ENCODE results near the gene TMEM164. TPM values are rescaled to one million over a fixed set of nuclear protein-coding genes. Genes with fewer than 3 reads are reported as not detected.

Gene TMEM164
- total RNA-seq, 1 experiment from 2014 or later = 8.7 TPM

DNA sequence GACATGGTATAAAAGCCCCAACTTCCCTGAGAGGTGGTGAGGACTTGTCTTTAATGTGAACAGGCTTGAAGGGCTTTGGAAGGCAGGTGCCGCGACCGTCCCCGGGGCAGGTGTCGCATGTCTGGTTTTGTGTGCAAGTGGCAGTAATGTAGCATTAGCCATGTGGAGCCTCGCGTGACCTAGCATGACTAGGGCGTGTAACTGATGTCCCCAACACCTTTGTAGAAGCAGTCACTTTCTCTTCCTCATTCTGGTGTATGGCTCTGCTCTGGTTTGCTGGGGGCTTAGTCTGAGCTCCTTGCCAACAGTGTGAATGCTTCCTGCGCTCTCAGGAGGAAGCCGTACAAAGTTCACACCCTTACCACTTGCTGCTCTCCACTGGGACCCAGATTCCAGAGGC, 169.3 kb downstream of the TMEM164 start:
- in situ Hi-C loops (cut with HindIII; ENCODE audit: low pct_unique_long_range_greater_than_20kb, low sequenced_read_pairs) = no loop called here
- DNase-seq (ENCODE audit: low read depth) = no peak

DNA sequence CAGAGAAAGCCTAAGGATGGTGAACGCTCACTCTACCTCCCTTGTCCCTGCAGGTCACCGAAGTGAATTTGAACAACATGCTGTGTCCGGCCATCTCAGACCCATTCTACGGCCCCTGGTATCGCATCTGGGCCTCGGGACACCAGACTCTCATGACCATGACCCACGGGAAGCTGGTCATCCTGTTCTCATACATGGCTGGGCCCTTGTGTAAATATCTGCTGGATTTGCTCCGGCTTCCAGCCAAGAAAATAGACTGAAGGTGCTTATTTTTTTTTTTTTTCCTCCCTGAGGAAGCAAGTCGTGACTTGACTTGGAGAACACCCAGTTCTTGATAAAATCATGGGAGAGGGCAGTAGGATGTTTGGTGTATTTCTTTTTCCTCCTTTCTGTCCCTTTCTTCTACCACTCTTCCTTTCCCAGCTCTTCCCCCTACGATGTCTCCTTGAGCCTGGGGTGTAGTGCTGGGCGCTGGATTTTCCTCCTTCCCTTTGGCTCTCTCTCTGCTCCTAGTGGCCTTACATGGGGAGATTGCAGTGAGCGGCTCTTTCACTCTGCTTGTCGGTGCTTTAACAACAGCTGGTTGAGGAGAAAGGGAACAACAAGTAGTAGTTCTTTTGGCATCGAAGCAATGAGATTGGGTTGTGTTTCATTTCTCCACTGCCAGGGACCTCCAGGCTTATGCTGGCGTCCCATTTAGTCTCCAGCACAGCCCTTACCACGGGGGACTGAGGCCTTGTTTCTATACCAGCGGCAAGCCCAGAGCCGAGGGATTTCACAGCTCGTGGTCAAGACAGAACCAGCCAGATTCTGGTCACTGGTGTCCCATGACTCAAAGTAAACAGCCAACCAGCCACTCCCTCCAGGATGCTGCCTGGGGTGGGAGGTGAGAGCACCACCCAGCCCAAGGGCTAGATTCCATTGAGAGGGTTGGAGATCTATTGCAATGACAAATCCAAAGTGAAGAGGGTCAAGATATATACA, 170.6 kb downstream of the TMEM164 start:
- in situ Hi-C loops (cut with HindIII; ENCODE audit: low pct_unique_long_range_greater_than_20kb, low sequenced_read_pairs) = no loop called here
- DNase-seq (ENCODE audit: low read depth) = peak; percentile 37

DNA sequence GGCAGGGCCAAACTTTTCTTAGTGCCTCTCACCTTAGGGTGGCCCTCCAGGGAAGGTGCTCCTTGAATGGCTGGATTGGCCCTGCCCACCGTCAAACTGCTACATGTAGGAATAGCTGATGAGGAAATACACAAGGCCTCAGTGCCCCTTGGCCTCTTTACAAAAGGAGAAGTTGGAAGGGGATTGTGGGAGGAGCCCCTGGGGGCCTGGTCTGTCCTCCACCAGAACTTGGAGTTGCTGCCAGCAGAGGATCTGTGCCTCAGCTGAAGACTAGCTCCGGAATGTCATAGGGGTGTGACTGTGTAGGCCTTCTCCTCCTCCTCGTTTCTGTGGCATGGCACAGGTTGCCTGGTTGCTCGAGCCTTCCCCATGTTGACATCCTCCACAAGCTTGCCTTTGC, 172.2 kb downstream of the TMEM164 start:
- DNase-seq (ENCODE audit: low read depth) = no peak
- in situ Hi-C loops (cut with HindIII; ENCODE audit: low pct_unique_long_range_greater_than_20kb, low sequenced_read_pairs) = loop anchor here (25.0 kb wide), 1 partner anchor 237 kb away; no protein-coding TSS in a partner anchor

DNA sequence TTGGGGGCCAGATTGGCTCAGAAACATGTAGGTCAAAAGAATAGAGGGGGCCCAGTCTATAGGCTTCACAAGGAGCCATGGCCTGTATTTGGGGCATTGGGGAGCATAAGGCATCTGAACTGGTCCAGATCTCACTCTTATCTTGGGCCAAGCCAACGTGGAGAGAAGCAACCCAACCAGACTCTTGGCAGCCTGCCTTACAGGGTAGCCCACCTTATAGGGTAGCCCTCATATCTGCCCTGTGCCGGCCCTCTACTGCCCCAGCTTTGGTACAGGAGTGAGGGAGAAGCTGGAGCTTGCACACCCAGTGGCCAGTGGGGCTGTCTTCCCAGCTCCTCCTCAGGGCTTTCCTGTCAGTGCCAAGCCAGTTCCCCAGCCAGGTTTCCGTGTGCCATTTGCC, 172.8 kb downstream of the TMEM164 start:
- in situ Hi-C loops (cut with HindIII; ENCODE audit: low pct_unique_long_range_greater_than_20kb, low sequenced_read_pairs) = loop anchor here (25.0 kb wide), 1 partner anchor 237 kb away; no protein-coding TSS in a partner anchor
- DNase-seq (ENCODE audit: low read depth) = no peak

DNA sequence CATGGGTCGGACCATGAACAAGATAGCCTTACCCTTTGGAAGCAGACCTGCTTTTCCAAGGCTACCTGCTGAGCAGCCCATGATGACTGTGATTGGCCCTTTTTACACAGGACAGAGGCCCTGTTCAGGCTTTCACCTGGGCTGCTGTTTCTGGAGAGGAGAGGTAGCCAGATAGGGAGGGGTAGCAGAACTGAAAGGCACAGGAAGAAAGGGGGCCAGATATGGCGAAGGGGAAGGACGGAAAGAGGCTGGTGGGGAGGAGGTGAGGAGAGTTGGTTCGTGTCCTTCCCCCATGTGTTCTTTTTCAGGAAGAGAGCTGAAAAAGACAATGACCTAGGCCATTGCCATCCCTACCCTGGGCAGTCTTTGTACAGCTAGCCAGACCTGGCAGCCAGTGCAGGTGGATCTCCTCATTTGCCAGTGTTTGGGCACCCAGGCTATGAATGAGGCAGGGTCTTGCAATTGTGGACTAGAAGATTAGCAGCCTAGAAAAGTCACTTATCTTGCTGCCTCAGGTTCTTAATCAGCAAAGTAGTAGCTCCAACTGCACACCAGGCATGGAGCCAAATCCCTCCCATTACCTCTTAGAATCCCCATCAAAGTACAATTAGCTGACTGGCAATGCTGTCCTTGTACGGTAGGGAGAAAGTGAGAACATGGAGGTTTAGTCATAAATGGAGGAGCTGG, 175.4 kb downstream of the TMEM164 start:
- no peak for DNase-seq (ENCODE audit: low read depth)
- in situ Hi-C loops (cut with HindIII; ENCODE audit: low pct_unique_long_range_greater_than_20kb, low sequenced_read_pairs) = loop anchor here (25.0 kb wide), 1 partner anchor 234 kb away; no protein-coding TSS in a partner anchor

DNA sequence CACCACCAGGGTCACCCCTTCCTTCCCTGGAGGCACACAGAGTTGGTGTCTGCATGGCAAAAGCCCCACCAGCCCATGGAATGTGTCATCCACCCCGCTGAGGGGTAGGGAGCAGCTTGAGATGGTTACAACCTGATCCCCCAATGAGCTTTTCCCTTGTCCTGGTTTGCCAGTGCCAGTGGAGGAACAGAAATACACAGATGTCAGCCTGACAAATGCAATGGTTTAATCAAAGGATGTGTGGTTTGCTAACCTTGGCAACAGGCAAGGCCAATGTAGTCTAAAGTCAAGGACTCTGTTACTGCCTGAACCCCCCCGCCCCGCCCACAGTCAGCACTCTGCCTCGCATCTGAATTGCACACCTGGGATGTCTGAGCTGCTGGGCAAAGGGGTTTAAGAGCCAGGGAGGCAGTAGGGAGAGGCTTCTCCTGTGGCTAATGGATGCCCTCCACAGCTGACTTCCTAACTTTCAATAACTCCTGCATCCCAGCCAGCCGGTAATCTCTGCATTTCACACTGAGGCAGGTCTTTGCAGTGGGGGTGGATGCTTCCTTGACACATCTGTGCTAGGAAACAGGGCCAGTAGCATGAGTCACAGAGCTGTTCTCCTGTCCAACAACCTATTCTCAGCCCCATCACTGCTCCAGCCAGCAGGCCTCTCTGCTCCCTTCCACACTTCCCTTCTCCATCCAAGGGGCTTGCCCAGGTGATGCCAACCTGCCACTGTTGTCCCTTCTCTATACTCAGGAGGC, 177.4 kb downstream of the TMEM164 start:
- in situ Hi-C loops (cut with HindIII; ENCODE audit: low pct_unique_long_range_greater_than_20kb, low sequenced_read_pairs) = loop anchor here (25.0 kb wide), 1 partner anchor 232 kb away; no protein-coding TSS in a partner anchor
- peak; percentile 14 for DNase-seq (ENCODE audit: low read depth)

DNA sequence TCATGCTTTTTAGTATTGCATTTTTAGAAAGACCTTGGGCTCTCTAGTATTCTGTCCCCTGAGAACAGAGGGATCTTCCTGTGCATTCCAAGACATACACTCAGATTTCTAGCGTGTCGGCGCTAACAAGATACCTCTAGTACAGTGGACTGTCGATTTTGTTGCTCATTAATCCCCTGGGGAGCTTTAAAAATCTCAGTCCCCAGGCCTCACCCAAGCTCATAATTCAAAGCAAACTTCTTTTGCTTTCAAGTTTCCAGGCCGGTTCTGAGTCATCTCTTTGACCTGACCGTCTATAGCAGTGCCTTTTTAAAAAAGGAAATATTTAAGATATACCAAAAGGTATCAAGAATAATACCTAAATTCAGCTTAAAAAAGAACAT, 178.0 kb downstream of the TMEM164 start:
- in situ Hi-C loops (cut with HindIII; ENCODE audit: low pct_unique_long_range_greater_than_20kb, low sequenced_read_pairs) = loop anchor here (25.0 kb wide), 1 partner anchor 231 kb away; no protein-coding TSS in a partner anchor
- no peak for DNase-seq (ENCODE audit: low read depth)

DNA sequence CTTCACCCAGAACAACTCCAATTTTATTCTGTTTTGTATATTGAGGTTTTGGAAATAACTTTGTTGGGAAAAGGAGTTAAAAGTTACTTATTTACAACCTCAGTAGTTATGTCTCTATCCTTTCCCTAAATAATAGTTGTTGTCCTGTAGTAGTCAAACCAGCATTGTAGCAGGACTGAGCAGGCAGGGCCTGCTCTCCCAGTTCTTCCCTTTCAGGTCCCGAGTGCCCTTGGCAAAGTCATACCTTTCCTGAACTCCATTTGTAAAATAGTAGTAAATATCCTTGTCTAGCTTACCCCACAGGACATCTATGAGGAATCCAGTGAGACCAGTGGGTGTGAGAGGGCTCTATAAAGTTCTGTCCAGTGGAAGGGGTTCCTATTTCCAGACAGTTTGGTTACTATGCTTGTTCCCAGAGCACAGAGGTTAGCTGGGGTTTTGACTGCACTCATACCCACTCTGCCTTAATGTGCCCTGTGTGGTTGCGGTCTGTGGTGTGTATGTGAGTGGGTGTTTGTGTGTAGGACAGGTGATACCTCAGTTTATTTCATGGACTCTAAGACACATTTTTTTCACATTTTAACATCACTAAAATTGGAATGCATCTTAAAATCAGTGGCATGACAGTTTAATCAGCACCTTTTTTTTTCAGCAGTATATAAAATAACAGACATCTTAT, 178.7 kb downstream of the TMEM164 start:
- in situ Hi-C loops (cut with HindIII; ENCODE audit: low pct_unique_long_range_greater_than_20kb, low sequenced_read_pairs) = loop anchor here (25.0 kb wide), 1 partner anchor 231 kb away; no protein-coding TSS in a partner anchor
- DNase-seq (ENCODE audit: low read depth) = no peak

DNA sequence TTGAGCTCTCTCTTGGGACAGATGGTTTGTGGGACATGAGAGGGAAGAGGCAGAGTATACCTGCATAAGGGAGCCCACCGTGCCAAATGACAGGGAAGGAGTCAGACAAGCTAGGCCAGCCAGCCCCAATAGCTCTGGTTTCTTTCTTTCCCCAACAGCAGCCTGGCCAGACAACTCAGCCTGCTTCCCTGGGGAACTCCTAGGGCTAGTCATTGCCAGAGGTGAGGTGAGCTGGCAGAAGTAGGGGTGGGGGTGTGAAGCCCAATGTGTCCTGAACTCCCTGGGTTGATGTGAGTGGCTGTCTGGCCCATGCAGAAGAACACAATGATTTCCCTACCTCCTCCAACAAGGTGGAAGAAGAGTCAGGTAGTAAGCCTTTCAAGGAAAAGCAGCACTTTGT, 179.4 kb downstream of the TMEM164 start:
- in situ Hi-C loops (cut with HindIII; ENCODE audit: low pct_unique_long_range_greater_than_20kb, low sequenced_read_pairs) = loop anchor here (25.0 kb wide), 1 partner anchor 230 kb away; no protein-coding TSS in a partner anchor

DNA sequence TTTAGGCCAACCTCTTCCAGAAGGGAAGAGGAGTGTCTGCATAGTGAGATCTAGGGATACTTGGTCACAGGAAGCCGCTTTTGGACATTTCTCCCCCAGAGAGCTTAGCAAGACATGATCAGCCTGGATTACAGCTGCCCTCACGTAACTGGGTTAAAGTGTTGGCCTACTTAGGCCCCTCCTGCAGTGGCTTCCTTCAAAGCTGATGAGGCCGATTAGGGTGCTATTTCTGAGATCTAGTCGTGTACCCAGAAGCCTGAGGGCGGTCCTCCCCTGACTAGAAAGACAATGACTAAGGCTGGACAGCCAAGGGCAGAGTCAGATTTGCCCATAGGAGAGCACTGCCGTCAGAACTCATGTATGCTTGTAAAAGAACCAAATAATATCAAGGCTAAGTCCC, 180.0 kb downstream of the TMEM164 start:
- in situ Hi-C loops (cut with HindIII; ENCODE audit: low pct_unique_long_range_greater_than_20kb, low sequenced_read_pairs) = loop anchor here (25.0 kb wide), 1 partner anchor 229 kb away; no protein-coding TSS in a partner anchor
- no peak for DNase-seq (ENCODE audit: low read depth)

More for the DNA sequence above, 179.4 kb downstream of the TMEM164 start:
- no peak for DNase-seq (ENCODE audit: low read depth)

DNA sequence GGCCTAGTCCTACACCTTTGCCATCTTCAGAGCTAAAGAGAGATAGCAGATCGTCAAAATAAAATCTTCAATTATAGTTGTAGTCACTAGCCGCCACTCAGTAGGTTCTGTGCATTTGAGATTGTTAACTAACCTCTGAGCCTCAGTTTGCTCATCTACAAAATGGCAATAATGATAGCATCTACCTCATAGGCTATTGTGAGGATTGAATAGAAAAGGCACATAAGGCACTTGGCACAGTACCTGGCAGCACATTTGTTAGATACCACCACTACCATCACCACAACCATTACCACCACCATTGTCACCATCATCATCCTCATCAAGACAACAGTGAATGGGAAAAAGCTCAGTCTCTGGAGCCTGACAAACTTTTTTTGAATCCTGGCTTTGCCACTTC, 180.4 kb downstream of the TMEM164 start:
- in situ Hi-C loops (cut with HindIII; ENCODE audit: low pct_unique_long_range_greater_than_20kb, low sequenced_read_pairs) = loop anchor here (25.0 kb wide), 1 partner anchor 229 kb away; no protein-coding TSS in a partner anchor
- DNase-seq (ENCODE audit: low read depth) = no peak

DNA sequence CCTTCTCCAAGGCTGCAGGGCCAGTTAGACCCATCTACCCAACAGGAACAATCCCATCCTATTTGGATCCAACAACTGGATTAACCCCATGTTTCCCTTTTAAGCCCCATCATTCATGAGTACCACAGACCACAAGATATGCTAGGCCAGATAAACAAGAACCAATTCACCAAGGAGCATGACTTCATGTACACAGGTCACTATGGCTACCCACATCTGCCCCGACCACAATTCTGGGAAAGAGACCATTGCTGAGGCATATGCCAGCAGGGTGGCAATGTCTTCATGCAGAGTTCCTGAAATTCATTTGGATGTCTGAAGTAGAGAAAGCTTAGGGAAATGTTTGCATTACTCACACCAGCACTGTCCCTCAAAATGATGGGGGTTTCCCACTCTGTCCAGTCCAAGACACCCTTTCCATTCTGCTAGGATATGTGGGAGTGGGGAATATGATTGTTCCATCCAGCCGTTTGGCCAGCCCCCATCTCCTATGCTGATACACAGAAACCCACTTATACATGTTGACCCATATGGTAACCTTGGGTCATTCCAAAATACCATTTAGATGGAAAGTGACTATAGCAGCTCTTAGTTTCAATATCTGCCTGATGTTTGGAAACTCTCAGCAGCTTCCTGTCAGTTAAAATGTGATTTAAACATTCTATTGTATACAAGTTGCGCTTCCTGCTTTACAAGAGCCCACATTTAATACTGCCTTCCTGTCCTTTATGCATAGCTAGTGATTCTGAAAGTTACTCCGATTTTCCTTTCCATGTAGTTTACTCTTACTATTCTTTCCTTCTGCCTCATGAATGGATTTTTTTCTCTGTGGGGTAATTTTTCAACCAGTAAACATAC, 186.0 kb downstream of the TMEM164 start:
- DNase-seq (ENCODE audit: low read depth) = no peak
- in situ Hi-C loops (cut with HindIII; ENCODE audit: low pct_unique_long_range_greater_than_20kb, low sequenced_read_pairs) = loop anchor here (25.0 kb wide), 1 partner anchor 223 kb away; no protein-coding TSS in a partner anchor

DNA sequence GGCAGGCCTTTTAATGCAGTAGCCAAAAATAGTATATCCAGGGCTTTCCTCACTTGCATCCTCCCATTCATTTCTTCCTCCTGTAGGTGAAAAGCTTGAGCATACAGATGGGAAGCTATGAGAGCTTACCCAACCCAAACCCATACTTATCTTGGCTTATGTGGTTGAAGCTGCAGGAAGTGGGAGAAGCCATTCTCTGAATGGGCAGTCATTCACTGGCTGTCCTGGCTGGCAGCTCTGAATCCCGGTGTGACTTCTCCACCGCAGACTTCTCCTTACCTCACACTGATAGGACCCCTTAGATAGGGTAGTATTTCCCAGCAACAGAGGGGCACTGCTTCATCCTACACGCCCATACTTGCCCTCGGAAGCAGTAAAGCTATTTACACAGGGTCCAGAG, 189.6 kb downstream of the TMEM164 start:
- in situ Hi-C loops (cut with HindIII; ENCODE audit: low pct_unique_long_range_greater_than_20kb, low sequenced_read_pairs) = loop anchor here (25.0 kb wide), 1 partner anchor 220 kb away; no protein-coding TSS in a partner anchor
- no peak for DNase-seq (ENCODE audit: low read depth)

DNA sequence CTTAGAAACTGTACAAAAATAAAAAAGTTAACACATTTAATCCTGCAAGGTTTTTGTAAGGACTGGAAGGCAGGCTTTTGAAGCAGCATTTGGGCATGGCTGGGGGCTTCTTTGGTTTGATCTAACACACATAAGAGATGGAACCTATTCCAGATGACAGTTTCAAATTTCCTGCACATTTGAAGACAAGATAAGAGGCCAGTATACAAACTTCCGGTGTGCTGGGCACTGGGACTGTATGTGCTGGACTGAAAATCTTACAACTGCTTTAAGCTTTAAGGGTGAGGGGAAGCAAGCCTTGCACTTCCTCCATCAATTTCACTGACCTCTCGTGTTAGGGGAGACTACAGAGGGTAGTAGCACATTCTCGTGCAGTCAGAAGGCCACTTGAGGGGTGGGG, 192.1 kb downstream of the TMEM164 start:
- in situ Hi-C loops (cut with HindIII; ENCODE audit: low pct_unique_long_range_greater_than_20kb, low sequenced_read_pairs) = loop anchor here (25.0 kb wide), 1 partner anchor 217 kb away; no protein-coding TSS in a partner anchor
- DNase-seq (ENCODE audit: low read depth) = no peak

DNA sequence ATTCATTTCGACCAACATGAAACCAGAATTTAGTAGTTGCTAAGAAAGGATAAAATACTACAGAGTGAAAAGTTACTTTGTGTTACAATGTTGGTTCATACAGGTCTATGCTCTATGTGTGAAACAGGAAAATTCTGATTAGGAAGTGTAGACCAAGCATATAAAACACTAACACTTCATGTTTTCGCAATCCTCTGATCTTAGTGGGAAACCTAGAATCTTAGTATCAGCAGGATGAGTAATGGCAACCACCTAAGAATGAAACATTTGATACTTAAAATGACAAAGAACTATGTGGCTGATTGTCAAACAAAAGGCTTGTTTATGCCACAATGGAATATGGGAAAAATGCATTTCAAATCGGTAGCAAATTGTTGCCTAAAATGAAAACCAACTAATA, 198.9 kb downstream of the TMEM164 start:
- no peak for DNase-seq (ENCODE audit: low read depth)
- in situ Hi-C loops (cut with HindIII; ENCODE audit: low pct_unique_long_range_greater_than_20kb, low sequenced_read_pairs) = no loop called here

DNA sequence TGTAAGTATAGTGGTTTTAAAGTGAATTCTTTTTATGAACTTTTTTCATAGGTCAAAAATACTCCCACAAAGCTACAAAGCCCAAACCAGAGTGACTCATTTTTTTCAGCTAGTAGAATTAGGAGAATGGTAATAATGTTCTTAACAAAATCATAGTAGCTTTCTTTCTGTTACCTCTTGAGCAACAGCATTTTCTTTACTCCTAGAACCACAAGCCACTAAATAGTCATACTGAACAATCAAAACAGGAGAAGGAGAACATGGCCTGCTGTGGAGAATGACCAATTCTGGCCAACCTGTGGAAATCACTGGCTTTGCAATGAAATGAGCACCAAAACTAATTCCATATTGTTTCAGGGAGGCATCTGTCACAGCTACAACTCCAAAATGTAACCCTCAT, 202.1 kb downstream of the TMEM164 start:
- DNase-seq (ENCODE audit: low read depth) = no peak
- in situ Hi-C loops (cut with HindIII; ENCODE audit: low pct_unique_long_range_greater_than_20kb, low sequenced_read_pairs) = no loop called here

DNA sequence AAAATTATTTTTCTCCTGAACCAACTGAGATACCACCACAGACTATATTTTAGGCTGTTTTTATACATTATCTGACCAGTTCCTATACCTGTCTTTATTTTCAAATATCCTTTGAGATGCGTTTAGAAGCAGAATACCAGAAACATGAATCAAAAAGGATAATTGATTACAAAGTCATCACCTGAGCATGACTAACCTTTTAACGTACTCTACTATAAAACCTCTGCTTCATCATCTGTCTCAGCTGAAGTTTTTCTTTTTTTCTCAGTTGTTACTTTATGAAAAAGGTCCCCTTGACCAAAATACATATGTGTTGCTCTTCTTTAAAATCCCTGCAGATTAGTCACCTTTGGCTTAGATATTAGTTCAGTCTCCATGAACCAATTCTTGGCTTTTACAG, 205.2 kb downstream of the TMEM164 start:
- DNase-seq (ENCODE audit: low read depth) = no peak
- in situ Hi-C loops (cut with HindIII; ENCODE audit: low pct_unique_long_range_greater_than_20kb, low sequenced_read_pairs) = no loop called here
